Stomach (tissue), 4 donors: ENCODE data around the gene DGCR8.

ENCODE experiments used
- EP300 ChIP-seq: sonication (generic); formaldehyde crosslinking; IDR thresholded peaks from one replicate; pipeline ENCODE4 v1.6.1; 2017; ENCODE audit warnings: antibody characterized with exemption
- POLR2A ChIP-seq, 4 donors: fragments of 450-650 bp; IDR thresholded peaks; one replicate each; pipeline ENCODE4 v1.6.1; 2016; ENCODE audit warnings: antibody characterized with exemption in 4 of 4, control low read depth in 2 of 4, mild to moderate bottlenecking in 1 of 4, moderate library complexity in 1 of 4
- TF ChIP-seq, protein P1 (sequence below), 7 experiments: fragments of 450-650 bp in 4 of 7; fragments of 200-600 bp in 3 of 7; sonication (generic) in 3 of 7; IDR thresholded peaks; one replicate each; pipeline ENCODE4 v1.5.1; 2016 to 2019; ENCODE audit warnings: antibody characterized with exemption in 7 of 7, control low read depth in 2 of 7, mild to moderate bottlenecking in 1 of 7

DNA sequence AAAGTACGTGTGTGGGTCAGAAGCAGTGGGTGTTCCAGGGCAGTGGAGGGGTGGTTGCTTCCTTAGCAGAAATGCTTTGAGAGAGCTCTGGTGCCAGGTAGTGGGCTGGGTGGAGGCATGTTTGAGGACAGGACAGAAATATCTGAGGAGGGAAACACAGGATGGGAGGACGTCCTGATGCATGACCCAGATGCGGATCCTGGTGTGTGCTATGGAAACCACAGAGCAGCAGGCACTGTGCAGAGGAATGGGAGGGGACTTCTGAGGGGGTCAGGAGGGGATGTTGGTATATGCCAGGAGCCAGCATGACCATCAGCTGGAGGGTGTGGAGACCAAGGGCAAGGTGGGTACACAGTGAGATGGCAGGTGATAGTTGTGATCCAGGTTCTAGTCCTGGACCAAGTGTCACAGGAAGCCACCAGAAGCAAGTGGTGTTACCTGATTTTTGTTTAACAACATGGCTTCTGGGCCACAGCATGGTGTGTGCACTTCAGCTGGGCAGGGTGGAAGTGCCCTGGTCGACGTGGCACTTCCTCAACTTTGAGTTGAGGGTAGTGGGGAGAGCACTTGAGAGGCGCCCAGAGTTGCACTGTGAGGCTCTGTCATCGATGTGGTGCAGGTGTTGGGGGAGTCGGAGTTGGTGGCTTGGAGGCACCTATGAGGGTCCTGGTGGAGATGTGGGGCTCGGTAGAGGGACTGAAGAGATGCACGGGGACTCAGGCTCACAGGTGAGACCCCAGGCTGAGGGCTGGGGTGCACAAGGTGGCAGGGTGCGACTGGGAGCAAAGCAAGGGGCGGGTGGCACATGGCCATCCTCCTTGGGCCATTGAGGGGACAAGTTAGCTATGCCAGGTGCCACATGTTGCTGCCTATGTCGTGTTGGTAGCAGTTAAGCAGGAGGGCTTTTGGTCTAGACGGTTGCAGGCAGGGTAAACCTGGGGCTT, 7.5 kb downstream of the DGCR8 start:
- TF ChIP-seq EP300 (no peak), POLR2A (IDR thresholded peaks at IDR 0.05) (no peak)
- TF ChIP-seq, protein P1, sequence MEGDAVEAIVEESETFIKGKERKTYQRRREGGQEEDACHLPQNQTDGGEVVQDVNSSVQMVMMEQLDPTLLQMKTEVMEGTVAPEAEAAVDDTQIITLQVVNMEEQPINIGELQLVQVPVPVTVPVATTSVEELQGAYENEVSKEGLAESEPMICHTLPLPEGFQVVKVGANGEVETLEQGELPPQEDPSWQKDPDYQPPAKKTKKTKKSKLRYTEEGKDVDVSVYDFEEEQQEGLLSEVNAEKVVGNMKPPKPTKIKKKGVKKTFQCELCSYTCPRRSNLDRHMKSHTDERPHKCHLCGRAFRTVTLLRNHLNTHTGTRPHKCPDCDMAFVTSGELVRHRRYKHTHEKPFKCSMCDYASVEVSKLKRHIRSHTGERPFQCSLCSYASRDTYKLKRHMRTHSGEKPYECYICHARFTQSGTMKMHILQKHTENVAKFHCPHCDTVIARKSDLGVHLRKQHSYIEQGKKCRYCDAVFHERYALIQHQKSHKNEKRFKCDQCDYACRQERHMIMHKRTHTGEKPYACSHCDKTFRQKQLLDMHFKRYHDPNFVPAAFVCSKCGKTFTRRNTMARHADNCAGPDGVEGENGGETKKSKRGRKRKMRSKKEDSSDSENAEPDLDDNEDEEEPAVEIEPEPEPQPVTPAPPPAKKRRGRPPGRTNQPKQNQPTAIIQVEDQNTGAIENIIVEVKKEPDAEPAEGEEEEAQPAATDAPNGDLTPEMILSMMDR (IDR thresholded peaks at IDR 0.05) = no peak
